ENCODE results near the gene PSME1. TPM values are rescaled to one million over a fixed set of nuclear protein-coding genes. Genes with fewer than 3 reads are reported as not detected.

The PSME1 gene
- total and polyA plus RNA-seq, 2 donors (not counting 1 experiment from before 2014, with no cell fraction given), result 177 to 266 TPM

DNA sequence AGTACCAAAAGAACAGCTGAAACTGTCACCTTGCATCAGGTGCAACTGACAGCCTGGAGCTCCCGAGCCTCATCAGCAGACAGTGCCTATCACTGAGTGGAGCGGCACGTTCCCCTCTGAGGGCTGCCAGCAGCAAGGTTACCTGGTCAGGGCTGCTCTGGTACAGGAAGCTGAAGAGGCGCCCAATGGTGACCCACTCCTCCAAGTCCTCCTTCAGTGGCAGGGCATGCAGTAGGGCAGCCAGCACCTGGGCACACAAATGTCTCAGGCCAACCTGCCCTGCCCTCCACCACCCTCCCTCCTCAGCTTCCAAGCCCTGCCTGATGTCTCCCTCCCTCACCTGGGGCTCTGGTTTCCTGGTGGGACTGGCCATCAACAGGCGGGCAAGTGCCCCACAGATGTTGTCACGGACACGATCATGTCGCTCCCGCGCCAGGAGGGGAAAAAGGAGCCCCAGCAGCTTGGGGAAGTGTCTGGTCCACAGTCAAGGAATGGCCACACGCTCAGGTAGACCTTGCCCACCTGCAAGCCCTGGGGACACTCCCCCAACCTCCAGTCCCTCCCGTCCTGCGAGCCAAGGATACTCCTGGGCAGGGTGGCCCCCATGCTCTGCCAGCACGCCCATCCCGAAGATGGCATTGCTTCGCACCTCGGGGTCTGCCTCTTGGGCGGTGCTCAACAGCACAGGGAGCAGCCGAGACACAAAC, 45.5 kb downstream of the PSME1 start:
- Histone ChIP-seq H3K79me2 (ENCODE audit: control insufficient read depth, insufficient read depth, low read length) (no peaks in the 10 kb centered on the region), H4K20me1 (ENCODE audit: control insufficient read depth, extremely low read depth, insufficient read depth, low read length) (no peaks in the 10 kb centered on the region), H3K27ac (ENCODE audit: insufficient read depth, low read length) (no peak overlapping the region), H3K4me3 (replicated peaks in 1 of 4; ENCODE audit: control extremely low read depth in 1 of 4, insufficient read depth in 1 of 4, low read depth in 3 of 4, low read length in 4 of 4) (no peak overlapping the region), H3K36me3 (ENCODE audit: control insufficient read depth, insufficient read depth, low read length) (peaks cover 47% of the 10 kb centered on the region), H3K4me2 (ENCODE audit: extremely low read depth, insufficient read depth, low read length) (no peak overlapping the region), H3K9ac (ENCODE audit: insufficient read depth, low read length) (no peak overlapping the region), H3K27me3 (ENCODE audit: control insufficient read depth, insufficient read depth, low read length) (no peaks in the 10 kb centered on the region), H3K4me1 (ENCODE audit: control insufficient read depth, extremely low read depth, insufficient read depth, low read length) (no peaks in the 10 kb centered on the region), H2AFZ (ENCODE audit: low read length) (no peak overlapping the region), H3K9me3 (ENCODE audit: control insufficient read depth, insufficient read depth, low read depth, low read length) (no peaks in the 10 kb centered on the region)
- no peak for DNase-seq (ENCODE audit: low read depth in 2 of 2)
- TF ChIP-seq, protein P1, sequence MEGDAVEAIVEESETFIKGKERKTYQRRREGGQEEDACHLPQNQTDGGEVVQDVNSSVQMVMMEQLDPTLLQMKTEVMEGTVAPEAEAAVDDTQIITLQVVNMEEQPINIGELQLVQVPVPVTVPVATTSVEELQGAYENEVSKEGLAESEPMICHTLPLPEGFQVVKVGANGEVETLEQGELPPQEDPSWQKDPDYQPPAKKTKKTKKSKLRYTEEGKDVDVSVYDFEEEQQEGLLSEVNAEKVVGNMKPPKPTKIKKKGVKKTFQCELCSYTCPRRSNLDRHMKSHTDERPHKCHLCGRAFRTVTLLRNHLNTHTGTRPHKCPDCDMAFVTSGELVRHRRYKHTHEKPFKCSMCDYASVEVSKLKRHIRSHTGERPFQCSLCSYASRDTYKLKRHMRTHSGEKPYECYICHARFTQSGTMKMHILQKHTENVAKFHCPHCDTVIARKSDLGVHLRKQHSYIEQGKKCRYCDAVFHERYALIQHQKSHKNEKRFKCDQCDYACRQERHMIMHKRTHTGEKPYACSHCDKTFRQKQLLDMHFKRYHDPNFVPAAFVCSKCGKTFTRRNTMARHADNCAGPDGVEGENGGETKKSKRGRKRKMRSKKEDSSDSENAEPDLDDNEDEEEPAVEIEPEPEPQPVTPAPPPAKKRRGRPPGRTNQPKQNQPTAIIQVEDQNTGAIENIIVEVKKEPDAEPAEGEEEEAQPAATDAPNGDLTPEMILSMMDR (conservative IDR thresholded peaks at IDR 0.05 in 1 of 2, IDR thresholded peaks at IDR 0.05 in 1 of 2; ENCODE audit: low read depth in 1 of 2, low read length in 2 of 2), result no peak
- no peak for TF ChIP-seq EZH2 (IDR thresholded peaks at IDR 0.05; ENCODE audit: low read length, missing control alignments)

DNA sequence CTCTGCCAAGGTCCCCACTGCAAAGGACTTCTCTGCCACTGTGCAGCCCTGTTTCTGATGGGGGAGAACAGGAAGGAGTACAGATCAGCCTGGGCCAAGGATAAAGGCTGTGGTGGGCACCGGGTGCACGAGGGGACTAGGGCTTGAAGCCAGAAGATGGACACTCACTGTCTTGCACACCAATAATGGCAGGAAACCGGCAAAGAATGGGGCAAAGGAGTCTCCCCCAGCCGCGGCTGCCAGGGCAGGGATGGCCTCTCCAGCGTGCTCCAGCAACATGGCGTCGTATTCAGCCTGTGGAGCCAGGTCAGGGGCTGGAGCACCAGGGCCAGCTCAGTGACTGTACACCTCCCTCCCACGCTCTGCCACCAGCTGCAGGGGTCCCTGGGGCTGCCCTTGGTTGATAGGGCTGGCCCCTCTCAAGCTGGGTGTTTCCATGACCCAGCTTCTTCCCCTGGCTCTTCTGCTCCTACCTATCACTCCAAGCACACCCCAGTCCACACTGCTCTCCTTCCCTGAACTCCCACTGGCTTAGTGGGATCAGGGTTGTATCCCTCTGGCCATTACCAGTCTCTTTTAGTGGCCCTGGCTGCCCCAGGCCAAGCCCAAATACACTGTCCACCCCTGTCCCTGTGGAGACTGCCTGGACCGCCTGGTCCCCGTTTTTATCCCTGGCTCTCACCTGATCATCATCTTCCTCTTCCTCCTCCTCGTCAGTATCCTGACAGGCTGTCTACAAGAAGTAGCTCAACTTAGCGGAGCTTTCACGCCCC, 46.3 kb downstream of the PSME1 start:
- Histone ChIP-seq H3K79me2 (ENCODE audit: control insufficient read depth, insufficient read depth, low read length) (peaks cover 3% of the 10 kb centered on the region), H2AFZ (ENCODE audit: low read length) (no peak overlapping the region), H3K4me2 (ENCODE audit: extremely low read depth, insufficient read depth, low read length) (no peak overlapping the region), H3K36me3 (ENCODE audit: control insufficient read depth, insufficient read depth, low read length) (peaks cover 44% of the 10 kb centered on the region), H3K9me3 (ENCODE audit: control insufficient read depth, insufficient read depth, low read depth, low read length) (no peaks in the 10 kb centered on the region), H3K4me1 (ENCODE audit: control insufficient read depth, extremely low read depth, insufficient read depth, low read length) (no peaks in the 10 kb centered on the region), H3K27me3 (ENCODE audit: control insufficient read depth, insufficient read depth, low read length) (no peaks in the 10 kb centered on the region), H3K27ac (ENCODE audit: insufficient read depth, low read length) (no peak overlapping the region), H4K20me1 (ENCODE audit: control insufficient read depth, extremely low read depth, insufficient read depth, low read length) (no peaks in the 10 kb centered on the region), H3K4me3 (replicated peaks in 1 of 4; ENCODE audit: control extremely low read depth in 1 of 4, insufficient read depth in 1 of 4, low read depth in 3 of 4, low read length in 4 of 4) (no peak overlapping the region), H3K9ac (ENCODE audit: insufficient read depth, low read length) (no peak overlapping the region)
- no peak for TF ChIP-seq EZH2 (IDR thresholded peaks at IDR 0.05; ENCODE audit: low read length, missing control alignments)
- TF ChIP-seq, protein P1 (conservative IDR thresholded peaks at IDR 0.05 in 1 of 2, IDR thresholded peaks at IDR 0.05 in 1 of 2; ENCODE audit: low read depth in 1 of 2, low read length in 2 of 2), result no peak
- DNase-seq (ENCODE audit: low read depth in 2 of 2), result no peak

DNA sequence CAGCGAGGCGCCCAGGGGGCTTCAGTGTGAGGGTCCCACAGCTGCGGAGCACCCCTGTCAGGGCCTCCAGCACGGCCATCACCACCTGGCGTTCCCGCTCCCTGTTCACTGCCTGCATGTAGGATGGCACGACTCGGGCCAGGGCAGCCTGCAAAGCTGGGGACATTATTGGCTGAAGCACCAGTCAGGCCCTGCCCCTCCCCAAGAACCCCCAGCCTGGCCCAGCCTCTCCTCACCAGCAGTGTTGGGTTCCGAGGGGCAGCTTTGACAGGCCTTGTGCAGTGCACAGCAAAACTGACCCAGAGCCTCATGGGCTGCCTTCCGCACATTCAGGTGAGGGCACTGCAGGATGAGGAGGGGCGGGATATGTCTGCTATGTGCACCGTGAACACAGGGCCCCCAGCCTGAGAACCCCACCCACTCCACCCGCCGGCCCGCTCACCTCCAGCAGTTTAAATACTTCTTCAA, 47.1 kb downstream of the PSME1 start:
- no peak overlapping the region for H3K4me2 ChIP-seq (ENCODE audit: extremely low read depth, insufficient read depth, low read length)
- H3K4me3 ChIP-seq (replicated peaks in 1 of 4; ENCODE audit: control extremely low read depth in 1 of 4, insufficient read depth in 1 of 4, low read depth in 3 of 4, low read length in 4 of 4), result no peak overlapping the region
- peaks cover 41% of the 10 kb centered on the region for H3K36me3 ChIP-seq (ENCODE audit: control insufficient read depth, insufficient read depth, low read length)
- no peak for DNase-seq (ENCODE audit: low read depth in 2 of 2)
- H3K4me1 ChIP-seq (ENCODE audit: control insufficient read depth, extremely low read depth, insufficient read depth, low read length), result peaks cover 4% of the 10 kb centered on the region
- no peaks in the 10 kb centered on the region for H4K20me1 ChIP-seq (ENCODE audit: control insufficient read depth, extremely low read depth, insufficient read depth, low read length)
- no peak overlapping the region for H2AFZ ChIP-seq (ENCODE audit: low read length)
- H3K9ac ChIP-seq (ENCODE audit: insufficient read depth, low read length), result no peak overlapping the region
- H3K9me3 ChIP-seq (ENCODE audit: control insufficient read depth, insufficient read depth, low read depth, low read length), result no peaks in the 10 kb centered on the region
- no peak for TF ChIP-seq EZH2 (IDR thresholded peaks at IDR 0.05; ENCODE audit: low read length, missing control alignments)
- TF ChIP-seq, protein P1 (conservative IDR thresholded peaks at IDR 0.05 in 1 of 2, IDR thresholded peaks at IDR 0.05 in 1 of 2; ENCODE audit: low read depth in 1 of 2, low read length in 2 of 2), result no peak
- H3K27ac ChIP-seq (ENCODE audit: insufficient read depth, low read length), result no peak overlapping the region
- H3K79me2 ChIP-seq (ENCODE audit: control insufficient read depth, insufficient read depth, low read length), result peaks cover 7% of the 10 kb centered on the region
- no peaks in the 10 kb centered on the region for H3K27me3 ChIP-seq (ENCODE audit: control insufficient read depth, insufficient read depth, low read length)

Measured in fibroblast of lung (primary cell).